ENCODE data around the gene USP54.

DNA sequence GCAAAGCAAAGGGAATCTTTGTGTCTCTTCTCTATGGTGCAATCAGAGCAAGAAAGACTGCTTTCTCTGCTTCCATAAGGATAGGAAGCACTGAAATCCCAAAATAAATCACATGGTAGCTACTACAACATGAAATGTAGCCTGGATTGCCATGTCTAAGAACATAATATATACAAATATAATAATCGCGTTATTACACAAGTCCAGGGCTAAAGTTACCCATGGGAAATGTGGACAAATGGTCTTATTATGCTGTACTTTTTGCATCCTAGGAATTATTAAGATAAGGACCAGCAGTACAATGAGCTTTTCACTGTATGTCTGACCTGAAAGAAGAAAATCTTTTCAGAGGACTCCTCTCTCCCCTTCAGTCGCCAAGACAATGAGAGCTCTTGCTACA is 71.8 kb downstream of the USP54 start:
- no peak for TF ChIP-seq POLR2A (IDR thresholded peaks at IDR 0.05; ENCODE audit: low read depth, low read length)
- no peak for TF ChIP-seq POLR2AphosphoS5 (IDR thresholded peaks at IDR 0.05; ENCODE audit: low read depth, low read length)
- TF ChIP-seq TAF1 (IDR thresholded peaks at IDR 0.05; ENCODE audit: low read depth, low read length) = no peak
- no peak for TF ChIP-seq POU2F2 (IDR thresholded peaks at IDR 0.05; ENCODE audit: low read depth, low read length)

All from GM12891 (cell line).